ENCODE measurements around the gene MTX3. TPM values are rescaled to one million over a fixed set of nuclear protein-coding genes. Genes with fewer than 3 reads are reported as not detected.

MTX3 gene
- total RNA-seq, 3 donors from 2014 or later (not counting 1 experiment from before 2014, with no cell fraction given) = 10.6 to 13.6 (median 10.9) TPM

- WGBS (ENCODE audit: insufficient coverage) = 36% methylated on average over 6 of the region's 8 CpGs
- Mint-ChIP-seq H3K36me3 (no peaks in the 10 kb centered on the region), H3K27me3 (ENCODE audit: low read depth in 2 of 2) (peaks cover 48 to 76% of the 10 kb centered on the region in 2 donors), H3K4me3 (no peak overlapping the region), H3K4me1 (no peaks in the 10 kb centered on the region), H3K27ac (no peak overlapping the region), H3K9me3 (no peaks in the 10 kb centered on the region)
- ATAC-seq (no peak), DNase-seq (no peak)
- no peaks in the 10 kb centered on the region for H3K9me3 ChIP-seq (ENCODE audit: control insufficient read depth, insufficient read depth, low read length)
- intact Hi-C loops (cut with micrococcal nuclease) = no loop called here
- H3K4me3 ChIP-seq (ENCODE audit: low read length) = no peak overlapping the region
- TF ChIP-seq CTCF (IDR thresholded peaks at IDR 0.05) = no peak
- no peak overlapping the region for H3K27ac ChIP-seq (ENCODE audit: low read length)
- H3K27me3 ChIP-seq (ENCODE audit: control insufficient read depth, insufficient read depth, low read length) = peaks cover 18% of the 10 kb centered on the region
- no peaks in the 10 kb centered on the region for H3K36me3 ChIP-seq (ENCODE audit: control insufficient read depth, insufficient read depth, low read length)
- no peaks in the 10 kb centered on the region for H3K4me1 ChIP-seq (ENCODE audit: control insufficient read depth, insufficient read depth, low read length)
Observed at GRCh38 chr5:80034559-80034958, 43.5 kb upstream of the MTX3 start.

GRCh38 chr5:80033513-80033912, 42.5 kb upstream of the MTX3 start:
- H3K36me3 ChIP-seq (ENCODE audit: control insufficient read depth, insufficient read depth, low read length) = no peaks in the 10 kb centered on the region
- intact Hi-C loops (cut with micrococcal nuclease) = no loop called here
- ATAC-seq = no peak

GRCh38 chr5:80031109-80031508, 40.0 kb upstream of the MTX3 start:
- no peaks in the 10 kb centered on the region for H3K9me3 Mint-ChIP-seq
- H3K27ac Mint-ChIP-seq = no peak overlapping the region
- Histone ChIP-seq H3K9me3 (ENCODE audit: control insufficient read depth, insufficient read depth, low read length) (no peaks in the 10 kb centered on the region), H3K4me1 (ENCODE audit: control insufficient read depth, insufficient read depth, low read length) (no peaks in the 10 kb centered on the region), H3K4me3 (ENCODE audit: low read length) (no peak overlapping the region), H3K27me3 (ENCODE audit: control insufficient read depth, insufficient read depth, low read length) (peaks cover 18% of the 10 kb centered on the region), H3K27ac (ENCODE audit: low read length) (no peak overlapping the region), H3K36me3 (ENCODE audit: control insufficient read depth, insufficient read depth, low read length) (no peaks in the 10 kb centered on the region)
- no peak overlapping the region for H3K4me3 Mint-ChIP-seq
- no peaks in the 10 kb centered on the region for H3K4me1 Mint-ChIP-seq
- no peaks in the 10 kb centered on the region for H3K36me3 Mint-ChIP-seq
- no peak for TF ChIP-seq CTCF (IDR thresholded peaks at IDR 0.05)
- intact Hi-C loops (cut with micrococcal nuclease) = no loop called here
- 9% methylated on average over 1 of the region's 1 CpG for WGBS (ENCODE audit: insufficient coverage)
- DNase-seq (no peak), ATAC-seq (no peak)
- H3K27me3 Mint-ChIP-seq (ENCODE audit: low read depth in 2 of 2) = peaks cover 50 to 52% of the 10 kb centered on the region in 2 donors

More at GRCh38 chr5:80033513-80033912, 42.5 kb upstream of the MTX3 start:
- H3K4me3 Mint-ChIP-seq = no peak overlapping the region
- no peaks in the 10 kb centered on the region for H3K4me1 Mint-ChIP-seq
- Histone ChIP-seq H3K27ac (ENCODE audit: low read length) (no peak overlapping the region), H3K4me3 (ENCODE audit: low read length) (no peak overlapping the region), H3K9me3 (ENCODE audit: control insufficient read depth, insufficient read depth, low read length) (no peaks in the 10 kb centered on the region), H3K27me3 (ENCODE audit: control insufficient read depth, insufficient read depth, low read length) (peaks cover 18% of the 10 kb centered on the region), H3K4me1 (ENCODE audit: control insufficient read depth, insufficient read depth, low read length) (no peaks in the 10 kb centered on the region)
- H3K27ac Mint-ChIP-seq = no peak overlapping the region
- H3K36me3 Mint-ChIP-seq = no peaks in the 10 kb centered on the region
- H3K27me3 Mint-ChIP-seq (ENCODE audit: low read depth in 2 of 2) = peaks cover 47 to 71% of the 10 kb centered on the region in 2 donors
- no peaks in the 10 kb centered on the region for H3K9me3 Mint-ChIP-seq
- no peak for TF ChIP-seq CTCF (IDR thresholded peaks at IDR 0.05)
- no peak for DNase-seq

- DNase-seq (no peak), ATAC-seq (no peak)
- H3K27me3 Mint-ChIP-seq (ENCODE audit: low read depth in 2 of 2) = peaks cover 28 to 57% of the 10 kb centered on the region in 2 donors
- no peak overlapping the region for H3K27ac Mint-ChIP-seq
- intact Hi-C loops (cut with micrococcal nuclease) = no loop called here
- no peak for TF ChIP-seq CTCF (IDR thresholded peaks at IDR 0.05)
- no peaks in the 10 kb centered on the region for H3K4me1 Mint-ChIP-seq
- Histone ChIP-seq H3K27ac (ENCODE audit: low read length) (no peak overlapping the region), H3K27me3 (ENCODE audit: control insufficient read depth, insufficient read depth, low read length) (no peaks in the 10 kb centered on the region), H3K9me3 (ENCODE audit: control insufficient read depth, insufficient read depth, low read length) (no peaks in the 10 kb centered on the region), H3K4me1 (ENCODE audit: control insufficient read depth, insufficient read depth, low read length) (no peaks in the 10 kb centered on the region), H3K36me3 (ENCODE audit: control insufficient read depth, insufficient read depth, low read length) (no peaks in the 10 kb centered on the region), H3K4me3 (ENCODE audit: low read length) (no peak overlapping the region)
- H3K9me3 Mint-ChIP-seq = no peaks in the 10 kb centered on the region
- H3K4me3 Mint-ChIP-seq = no peak overlapping the region
- no peaks in the 10 kb centered on the region for H3K36me3 Mint-ChIP-seq
Observed at GRCh38 chr5:80026841-80027240, 35.8 kb upstream of the MTX3 start.

Measured in natural killer cell (primary cell).